Psoas muscle (tissue), 8 donors: Measurements from ENCODE around the gene KRT13. TPM values are rescaled to one million over a fixed set of nuclear protein-coding genes. Genes with fewer than 3 reads are reported as not detected.

Source experiments
- ATAC-seq, 4 donors: fragments of 200-7000 bp; cut with Tn5 transposase; one replicate each; pipeline ENCODE4 v1.9.1; 2020; ENCODE audit warnings: moderate library complexity in 3 of 4, mild to moderate bottlenecking in 2 of 4
- DNase-seq, 2 donors: peaks; one replicate each; pipeline ENCODE4 v3.0.0-alpha.2; 2020
- H3K27ac ChIP-seq: fragments of 200-600 bp; one replicate; pipeline ENCODE4 v1.8.0; 2022
- H3K27me3 ChIP-seq, 3 donors: fragments of 200-600 bp in 1 of 3; one replicate each; pipeline versions ENCODE4 v1.6.1 to v1.8.0; 2013 to 2022; ENCODE audit warnings: low read length in 2 of 3, mild to moderate bottlenecking in 2 of 3, moderate library complexity in 1 of 3; ENCODE audit not compliant: insufficient read depth in 3 of 3
- H3K36me3 ChIP-seq, 2 donors: fragments of 200-600 bp in 1 of 2; one replicate each; pipeline versions ENCODE4 v1.6.1 to v1.8.0; 2013 to 2022; ENCODE audit warnings: low read depth in 1 of 2, mild to moderate bottlenecking in 1 of 2, moderate library complexity in 1 of 2; ENCODE audit not compliant: insufficient read depth in 1 of 2
- H3K4me1 ChIP-seq: fragments of 200-600 bp; one replicate; pipeline ENCODE4 v1.8.0; 2022
- H3K4me3 ChIP-seq: fragments of 200-600 bp; one replicate; pipeline ENCODE4 v1.8.0; 2022; ENCODE audit warnings: mild to moderate bottlenecking
- H3K9me3 ChIP-seq: fragments of 200-600 bp; one replicate; pipeline ENCODE4 v1.8.0; 2022
- WGBS, 3 donors: extraction: QIAGEN DNeasy Blood & Tissue Kit; methylation state at CpG; one replicate each; pipeline versions ENCODE4 v1.1.6 to v1.1.7; 2013; 5-methylcytosine and 5-hydroxymethylcytosine counted together
- intact Hi-C, 2 donors: fragments of 100-400 bp; cut with DNase I; formaldehyde crosslinking; loops; one replicate each; pipeline versions ENCODE4 v1.11.0 to v1.14.2; 2022
- polyA plus RNA-seq, 3 donors: library from polyadenylated mRNA; stranded (reverse); fragments of 200-250 nt; gene quantifications; one replicate each; pipeline ENCODE4 v1.2.3, GENCODE V29; 2013
- total RNA-seq, 4 donors: library from RNA; stranded (reverse); fragmentation: NEBNext Ultra II Directional in 2 of 4; extraction: Animal tissue kit (Norgen Biotek cat#: 25700) in 2 of 4; gene quantifications; one replicate each; pipeline versions ENCODE4 v1.2.1 to v1.2.4, GENCODE V29; 2021 to 2023
- TF ChIP-seq, protein P1 (sequence below): fragments of 200-600 bp; IDR thresholded peaks from one replicate; pipeline ENCODE4 v1.8.0; 2022; ENCODE audit warnings: antibody characterized with exemption
- donor health status: healthy with polysubstance abuse.
- donor health status: DM: no; HTN: no; CAD: no; lungs with moderate emphysema.
- donor health status: Bipolar disorder and iron deficiency.
- donor health status: healthy.
- donor health status: DM: yes; HTN: yes; CAD: no.
- donor health status: DM: no; HTN: no; CAD: no.
- donor health status: DM: no; HTN: no; CAD: no.
- donor health status: DM: yes; HTN: yes; CAD: no.

KRT13 gene
- total and polyA plus RNA-seq, 7 donors, result 0.13 to 3.3 (median 2.7) TPM; not detected in 2

GRCh38 chr17:41504246-41504977 is 1.0 kb downstream of the KRT13 start:
- intact Hi-C loops, result no loop called here
- H3K27me3 ChIP-seq, result peaks cover 0 to 3% (median under 1%) of the 10 kb centered on the region in 3 donors
- TF ChIP-seq, protein P1, sequence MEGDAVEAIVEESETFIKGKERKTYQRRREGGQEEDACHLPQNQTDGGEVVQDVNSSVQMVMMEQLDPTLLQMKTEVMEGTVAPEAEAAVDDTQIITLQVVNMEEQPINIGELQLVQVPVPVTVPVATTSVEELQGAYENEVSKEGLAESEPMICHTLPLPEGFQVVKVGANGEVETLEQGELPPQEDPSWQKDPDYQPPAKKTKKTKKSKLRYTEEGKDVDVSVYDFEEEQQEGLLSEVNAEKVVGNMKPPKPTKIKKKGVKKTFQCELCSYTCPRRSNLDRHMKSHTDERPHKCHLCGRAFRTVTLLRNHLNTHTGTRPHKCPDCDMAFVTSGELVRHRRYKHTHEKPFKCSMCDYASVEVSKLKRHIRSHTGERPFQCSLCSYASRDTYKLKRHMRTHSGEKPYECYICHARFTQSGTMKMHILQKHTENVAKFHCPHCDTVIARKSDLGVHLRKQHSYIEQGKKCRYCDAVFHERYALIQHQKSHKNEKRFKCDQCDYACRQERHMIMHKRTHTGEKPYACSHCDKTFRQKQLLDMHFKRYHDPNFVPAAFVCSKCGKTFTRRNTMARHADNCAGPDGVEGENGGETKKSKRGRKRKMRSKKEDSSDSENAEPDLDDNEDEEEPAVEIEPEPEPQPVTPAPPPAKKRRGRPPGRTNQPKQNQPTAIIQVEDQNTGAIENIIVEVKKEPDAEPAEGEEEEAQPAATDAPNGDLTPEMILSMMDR, result no peak
- H3K9me3 ChIP-seq, result no peaks in the 10 kb centered on the region
- no peaks in the 10 kb centered on the region for H3K4me1 ChIP-seq
- no peak for ATAC-seq
- 49 to 58% (median 51%) methylated on average over 8 of the region's 8 CpGs for WGBS, 3 donors
- DNase-seq, result no peak
- no peak overlapping the region for H3K27ac ChIP-seq
- H3K36me3 ChIP-seq, result no peaks in the 10 kb centered on the region
- H3K4me3 ChIP-seq, result no peak overlapping the region

- 78 to 80% (median 79%) methylated on average over 9 of the region's 9 CpGs for WGBS, 3 donors
- intact Hi-C loops, result no loop called here
- ATAC-seq, result no peak
Observed at GRCh38 chr17:41503202-41503601, 2.2 kb downstream of the KRT13 start.

GRCh38 chr17:41500131-41500911 is 5.1 kb downstream of the KRT13 start:
- Histone ChIP-seq H3K4me1 (no peaks in the 10 kb centered on the region), H3K9me3 (no peaks in the 10 kb centered on the region), H3K36me3 (no peaks in the 10 kb centered on the region), H3K4me3 (no peak overlapping the region), H3K27ac (no peak overlapping the region), H3K27me3 (peaks cover 0 to 3% (median 3%) of the 10 kb centered on the region in 3 donors)
- TF ChIP-seq, protein P1, result no peak
- intact Hi-C loops, result no loop called here
- DNase-seq (no peak), ATAC-seq (no peak)
- WGBS, 3 donors, result 68 to 75% (median 69%) methylated on average over 15 of the region's 15 CpGs

More at GRCh38 chr17:41503202-41503601, 2.2 kb downstream of the KRT13 start:
- Histone ChIP-seq H3K36me3 (no peaks in the 10 kb centered on the region), H3K9me3 (no peaks in the 10 kb centered on the region), H3K27me3 (peaks cover 0 to 3% (median 3%) of the 10 kb centered on the region in 3 donors), H3K27ac (no peak overlapping the region), H3K4me1 (no peaks in the 10 kb centered on the region), H3K4me3 (no peak overlapping the region)
- TF ChIP-seq, protein P1, result no peak
- no peak for DNase-seq

DNA sequence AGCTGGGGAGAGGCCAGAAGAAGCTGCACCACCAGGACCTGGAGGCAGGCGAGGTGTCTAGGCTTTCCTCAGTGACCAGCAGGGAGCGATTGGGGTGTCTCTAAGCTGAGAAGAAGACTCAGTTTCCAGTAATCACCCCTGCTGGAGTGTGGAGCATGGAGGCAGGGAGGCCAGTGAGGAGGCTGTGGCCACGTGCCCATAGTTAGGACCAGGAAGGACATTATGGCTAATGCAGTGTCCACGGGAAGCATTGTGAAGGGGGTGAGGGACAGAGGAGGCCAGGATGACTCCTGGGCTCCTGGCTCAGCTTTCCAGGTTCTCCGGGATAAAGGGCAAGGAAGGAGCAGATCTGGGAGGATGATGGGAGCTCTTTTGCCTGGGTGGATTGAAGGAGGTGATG is 5.7 kb downstream of the KRT13 start:
- TF ChIP-seq, protein P1, result no peak
- 74 to 77% (median 75%) methylated on average over 5 of the region's 5 CpGs for WGBS, 3 donors
- Histone ChIP-seq H3K9me3 (no peaks in the 10 kb centered on the region), H3K4me1 (no peaks in the 10 kb centered on the region), H3K36me3 (no peaks in the 10 kb centered on the region), H3K27me3 (peaks cover 0 to 3% (median 3%) of the 10 kb centered on the region in 3 donors), H3K27ac (no peak overlapping the region), H3K4me3 (no peak overlapping the region)
- ATAC-seq (no peak), DNase-seq (no peak)
- intact Hi-C loops, result no loop called here
